Peyer's patch (tissue), 4 donors: ENCODE measurements around the gene MSLN. TPM values are rescaled to one million over a fixed set of nuclear protein-coding genes. Genes with fewer than 3 reads are reported as not detected.

ENCODE experiments used
- DNase-seq, 3 donors: peaks; one replicate each; pipeline ENCODE4 v3.0.0-alpha.2; 2017 to 2019
- H3K27ac ChIP-seq, 4 donors: fragments of 200-600 bp; sonication (generic); one replicate each; pipeline ENCODE4 v1.5.1; 2016 to 2019
- H3K27me3 ChIP-seq, 2 donors: fragments of 200-600 bp; sonication (generic); one replicate each; pipeline ENCODE4 v1.5.1; 2019
- H3K36me3 ChIP-seq, 3 donors: fragments of 200-600 bp; sonication (generic); one replicate each; pipeline ENCODE4 v1.5.1; 2016 to 2019
- H3K4me1 ChIP-seq, 4 donors: fragments of 200-600 bp; sonication (generic); one replicate each; pipeline ENCODE4 v1.5.1; 2016 to 2019
- H3K4me3 ChIP-seq, 4 donors: fragments of 200-600 bp; sonication (generic); 1 replicate in 3 of 4; 2 replicates in 1 of 4; pipeline ENCODE4 v1.5.1; 2016 to 2019; ENCODE audit warnings: mild to moderate bottlenecking in 1 of 4
- H3K9me3 ChIP-seq, 4 donors: fragments of 200-600 bp; sonication (generic); one replicate each; pipeline ENCODE4 v1.5.1; 2016 to 2019; ENCODE audit warnings: mild to moderate bottlenecking in 1 of 4
- POLR2A ChIP-seq, 2 donors: fragments of 450-650 bp; IDR thresholded peaks; one replicate each; pipeline ENCODE4 v1.5.1; 2017; ENCODE audit warnings: antibody characterized with exemption in 2 of 2, mild to moderate bottlenecking in 2 of 2, moderate library complexity in 2 of 2
- total RNA-seq, 4 donors: library from RNA; depleted of rRNA; stranded (reverse); fragments of >200 nt; gene quantifications; one replicate each; pipeline ENCODE4 v1.1.0, GENCODE V29; 2016
- TF ChIP-seq, protein P1 (sequence below), 6 experiments: fragments of 450-650 bp in 4 of 6; fragments of 200-600 bp in 2 of 6; sonication (generic) in 1 of 6; IDR thresholded peaks; one replicate each; pipeline ENCODE4 v1.5.1; 2017 to 2019; ENCODE audit warnings: antibody characterized with exemption in 6 of 6, mild to moderate bottlenecking in 3 of 6, moderate library complexity in 1 of 6

The MSLN gene
- total RNA-seq, 4 donors from 2014 or later = 2.6 to 7.7 (median 5.4) TPM; not detected in 1

GRCh38 chr16:797686-798085 is 37.2 kb downstream of the MSLN start:
- Histone ChIP-seq H3K36me3 (no peaks in the 10 kb centered on the region), H3K4me1 (peaks cover 0 to 3% (median 0%) of the 10 kb centered on the region in 4 donors), H3K9me3 (no peaks in the 10 kb centered on the region), H3K4me3 (no peak overlapping the region), H3K27ac (no peak overlapping the region), H3K27me3 (peaks cover 0 to 21% of the 10 kb centered on the region in 2 donors)
- no peak for DNase-seq
- TF ChIP-seq, protein P1, sequence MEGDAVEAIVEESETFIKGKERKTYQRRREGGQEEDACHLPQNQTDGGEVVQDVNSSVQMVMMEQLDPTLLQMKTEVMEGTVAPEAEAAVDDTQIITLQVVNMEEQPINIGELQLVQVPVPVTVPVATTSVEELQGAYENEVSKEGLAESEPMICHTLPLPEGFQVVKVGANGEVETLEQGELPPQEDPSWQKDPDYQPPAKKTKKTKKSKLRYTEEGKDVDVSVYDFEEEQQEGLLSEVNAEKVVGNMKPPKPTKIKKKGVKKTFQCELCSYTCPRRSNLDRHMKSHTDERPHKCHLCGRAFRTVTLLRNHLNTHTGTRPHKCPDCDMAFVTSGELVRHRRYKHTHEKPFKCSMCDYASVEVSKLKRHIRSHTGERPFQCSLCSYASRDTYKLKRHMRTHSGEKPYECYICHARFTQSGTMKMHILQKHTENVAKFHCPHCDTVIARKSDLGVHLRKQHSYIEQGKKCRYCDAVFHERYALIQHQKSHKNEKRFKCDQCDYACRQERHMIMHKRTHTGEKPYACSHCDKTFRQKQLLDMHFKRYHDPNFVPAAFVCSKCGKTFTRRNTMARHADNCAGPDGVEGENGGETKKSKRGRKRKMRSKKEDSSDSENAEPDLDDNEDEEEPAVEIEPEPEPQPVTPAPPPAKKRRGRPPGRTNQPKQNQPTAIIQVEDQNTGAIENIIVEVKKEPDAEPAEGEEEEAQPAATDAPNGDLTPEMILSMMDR (IDR thresholded peaks at IDR 0.05) = no peak
- no peak for TF ChIP-seq POLR2A (IDR thresholded peaks at IDR 0.05)

- H3K27me3 ChIP-seq = peaks cover 0 to 21% of the 10 kb centered on the region in 2 donors
- TF ChIP-seq, protein P1 (IDR thresholded peaks at IDR 0.05) = no peak
- TF ChIP-seq POLR2A (IDR thresholded peaks at IDR 0.05) = no peak
Observed at GRCh38 chr16:798666-799065, 38.1 kb downstream of the MSLN start.

DNA sequence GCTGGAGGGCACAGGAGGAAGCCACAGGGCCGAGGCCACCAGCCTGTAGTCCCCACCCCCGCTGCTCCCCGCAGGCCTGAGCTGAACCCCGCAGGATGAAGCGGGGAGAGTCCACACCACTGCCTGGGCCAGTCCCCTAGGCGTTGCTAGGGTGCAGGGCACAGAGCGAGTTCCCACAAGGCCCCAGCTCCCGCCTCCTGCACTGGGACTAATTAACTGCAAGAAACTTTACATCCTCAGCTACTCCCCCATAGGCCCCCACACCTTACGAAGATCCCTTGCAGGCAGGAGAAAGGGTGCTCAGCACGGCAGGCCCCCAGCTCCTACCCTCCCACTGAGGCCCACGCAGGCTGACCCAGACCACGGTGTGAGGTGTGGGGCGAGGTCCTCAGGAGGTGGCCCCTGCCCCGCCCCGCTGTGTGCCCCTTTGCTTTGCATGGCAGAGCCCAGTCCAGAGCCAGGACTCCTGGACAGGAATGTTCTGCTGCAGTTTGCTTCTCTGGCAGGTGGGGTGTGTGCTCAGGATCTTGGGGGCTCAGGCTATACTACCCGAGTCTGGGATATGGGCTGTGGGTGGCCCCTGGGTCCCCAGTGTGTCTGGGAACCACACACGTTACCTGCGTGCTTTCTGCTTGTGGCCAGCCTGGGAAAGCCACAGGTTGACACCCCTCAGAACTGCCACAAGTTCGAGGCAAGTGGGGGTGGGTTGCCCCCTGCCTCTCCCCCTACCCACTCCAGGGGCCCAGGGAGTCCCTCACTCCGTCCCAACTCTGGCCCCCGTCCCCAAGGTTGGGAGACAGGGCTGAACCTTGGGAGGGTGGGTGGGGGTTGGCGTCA is 38.8 kb downstream of the MSLN start:
- no peak overlapping the region for H3K27ac ChIP-seq
- no peaks in the 10 kb centered on the region for H3K9me3 ChIP-seq
- H3K36me3 ChIP-seq = no peaks in the 10 kb centered on the region
- TF ChIP-seq POLR2A (IDR thresholded peaks at IDR 0.05) = no peak
- TF ChIP-seq, protein P1 (IDR thresholded peaks at IDR 0.05) = no peak
- peaks cover 0 to 3% (median 0%) of the 10 kb centered on the region in 4 donors for H3K4me1 ChIP-seq
- peaks cover 0 to 21% of the 10 kb centered on the region in 2 donors for H3K27me3 ChIP-seq
- no peak overlapping the region for H3K4me3 ChIP-seq
- no peak for DNase-seq

More at GRCh38 chr16:798666-799065, 38.1 kb downstream of the MSLN start:
- Histone ChIP-seq H3K4me3 (no peak overlapping the region), H3K36me3 (no peaks in the 10 kb centered on the region), H3K9me3 (no peaks in the 10 kb centered on the region), H3K27ac (no peak overlapping the region), H3K4me1 (peaks cover 0 to 3% (median 0%) of the 10 kb centered on the region in 4 donors)
- DNase-seq = no peak

DNA sequence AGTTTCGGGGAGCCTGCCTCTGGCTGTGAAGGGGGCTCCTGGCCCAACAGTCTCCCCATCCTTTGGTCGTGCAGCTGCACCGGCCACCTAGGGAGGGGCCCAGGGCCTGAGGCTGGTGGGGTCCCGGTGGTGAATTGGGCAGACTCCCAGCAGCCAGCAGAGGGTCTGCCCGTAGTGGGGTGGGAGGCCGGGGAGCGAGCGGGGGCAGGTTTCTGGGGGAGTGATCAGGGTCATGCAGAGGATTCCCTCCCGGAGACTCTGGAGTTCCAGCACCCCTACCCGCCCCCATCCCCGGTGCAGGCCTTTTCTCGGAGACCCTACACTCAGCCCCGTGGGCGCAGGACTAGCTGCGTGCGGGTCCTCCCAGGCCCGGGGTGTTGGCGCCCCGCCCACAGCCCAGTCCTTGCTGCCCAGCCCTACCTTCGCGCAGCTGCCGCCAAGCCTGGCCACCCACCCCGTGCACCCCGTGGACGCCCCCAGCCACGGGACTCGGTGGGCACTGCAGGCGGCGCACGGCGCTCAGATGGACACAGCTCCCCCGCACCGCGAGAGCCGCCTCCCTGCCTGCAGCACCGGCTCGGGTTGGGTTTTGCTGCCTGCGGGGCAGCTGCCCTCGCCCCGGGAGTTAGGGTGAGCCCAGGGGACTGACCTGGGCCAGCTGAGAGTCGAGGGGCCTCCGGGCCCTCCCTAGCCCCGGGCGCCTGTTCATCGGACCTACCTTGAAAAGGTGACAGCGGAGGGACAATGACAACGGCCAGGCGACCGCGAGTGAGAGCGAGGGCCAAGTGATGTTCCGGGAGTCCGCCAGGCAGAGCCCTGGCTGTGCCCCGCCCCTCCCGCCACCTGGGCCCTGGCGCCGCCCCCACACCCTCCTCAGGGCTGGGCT is 39.7 kb downstream of the MSLN start, which contains the start of gene GNG13:
TSS of gene GNG13 (minus strand) at position 787 of the 886 bp plus-strand sequence. CDS start 1,657 bp downstream, outside the sequence.
- no peaks in the 10 kb centered on the region for H3K36me3 ChIP-seq
- no peak for DNase-seq
- TF ChIP-seq, protein P1 (IDR thresholded peaks at IDR 0.05) = no peak
- no peak for TF ChIP-seq POLR2A (IDR thresholded peaks at IDR 0.05)
- H3K4me3 ChIP-seq = no peak within 1 kb of the TSS
- no peaks in the 10 kb centered on the region for H3K9me3 ChIP-seq
- H3K27me3 ChIP-seq = peaks cover 0 to 21% of the 10 kb centered on the region in 2 donors
- no peak within 1 kb of the TSS for H3K27ac ChIP-seq
- H3K4me1 ChIP-seq = peaks cover 0 to 3% (median 0%) of the 10 kb centered on the region in 4 donors

DNA sequence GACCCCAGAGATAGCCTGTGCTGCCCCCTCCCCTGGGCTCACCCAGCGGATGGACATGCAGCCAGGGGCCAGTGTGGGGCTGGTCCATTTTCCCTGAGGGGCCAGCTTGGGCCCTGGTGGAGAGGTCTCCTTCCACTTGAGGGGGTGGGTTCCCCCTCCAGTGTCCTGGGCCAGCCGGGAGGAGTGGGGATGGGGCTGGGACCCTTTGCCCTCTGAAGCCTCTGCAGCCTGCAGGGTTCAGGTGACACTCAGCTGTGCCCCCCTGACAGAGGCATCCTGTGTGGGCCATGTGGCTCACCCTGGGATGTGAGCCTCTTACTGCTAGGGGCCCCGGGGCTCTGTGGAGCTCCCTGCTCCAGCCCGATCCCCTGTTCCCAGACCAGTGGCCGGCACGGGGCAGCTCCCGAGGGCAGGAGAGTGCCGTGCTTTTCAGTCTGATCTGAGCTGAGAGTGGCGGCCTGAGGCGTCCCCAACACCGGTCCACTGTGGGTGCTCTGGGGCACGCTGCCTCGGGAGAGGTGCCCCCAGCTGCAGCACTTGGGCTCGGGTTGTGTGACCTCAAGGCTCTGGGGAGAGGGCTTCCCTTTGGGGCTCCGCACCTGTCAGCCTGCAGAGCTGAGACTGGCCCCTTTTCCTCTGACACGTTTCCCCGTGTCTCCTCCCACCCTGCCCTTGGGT is 40.4 kb downstream of the MSLN start:
- Histone ChIP-seq H3K4me1 (peaks cover 0 to 3% (median 0%) of the 10 kb centered on the region in 4 donors), H3K4me3 (no peak overlapping the region), H3K36me3 (no peaks in the 10 kb centered on the region), H3K27me3 (peaks cover 0 to 21% of the 10 kb centered on the region in 2 donors), H3K27ac (no peak overlapping the region), H3K9me3 (no peaks in the 10 kb centered on the region)
- no peak for DNase-seq
- TF ChIP-seq, protein P1 (IDR thresholded peaks at IDR 0.05) = no peak
- no peak for TF ChIP-seq POLR2A (IDR thresholded peaks at IDR 0.05)
